HG02571 (cell line): ENCODE results near the gene SHFL.

ENCODE experiments used
- ATAC-seq: cut with Tn5 transposase; IDR thresholded peaks from one replicate; pipeline ENCODE4 v1.9.1; 2021; ENCODE audit warnings: mild to moderate bottlenecking, moderate library complexity; ENCODE audit not compliant: unreplicated experiment

SHFL gene

GRCh38 chr19:10132905-10133304 is 46.8 kb downstream of the SHFL start:
- ATAC-seq = no peak

- no peak for ATAC-seq
Measured at GRCh38 chr19:10133596-10133995, 47.5 kb downstream of the SHFL start.

- ATAC-seq = no peak
Measured at GRCh38 chr19:10134040-10134439, 47.9 kb downstream of the SHFL start.

- no peak for ATAC-seq
Measured at GRCh38 chr19:10135551-10136334, 49.6 kb downstream of the SHFL start.

- ATAC-seq = no peak
Measured at GRCh38 chr19:10136936-10137335, 50.8 kb downstream of the SHFL start.

- no peak for ATAC-seq
Measured at GRCh38 chr19:10137751-10138682, 51.9 kb downstream of the SHFL start.

GRCh38 chr19:10138879-10139795 is 53.0 kb downstream of the SHFL start:
- ATAC-seq = no peak

GRCh38 chr19:10139952-10140351 is 53.8 kb downstream of the SHFL start:
- no peak for ATAC-seq

GRCh38 chr19:10141479-10141878 is 55.4 kb downstream of the SHFL start:
- no peak for ATAC-seq

- no peak for ATAC-seq
Measured at GRCh38 chr19:10141973-10142372, 55.9 kb downstream of the SHFL start.
